WTC11 (cell line): Measurements from ENCODE around the gene TM4SF18.

Experiments
- EMX1 ChIP-seq: fragments of 250-450 bp; sonication (Bioruptor Pico); IDR thresholded peaks from 2 replicates; pipeline ENCODE4 v1.8.0; 2021; ENCODE audit warnings: mild to moderate bottlenecking
- OVOL2 ChIP-seq: fragments of 250-450 bp; sonication (Bioruptor Pico); IDR thresholded peaks from 2 replicates; pipeline ENCODE4 v1.9.0; 2021; ENCODE audit warnings: mild to moderate bottlenecking, borderline replicate concordance
- TCF7 ChIP-seq: sonication (generic); formaldehyde crosslinking; IDR thresholded peaks from 2 replicates; pipeline ENCODE4 v1.8.0; 2022; ENCODE audit warnings: mild to moderate bottlenecking, low read depth, missing genetic modification reagents, moderate library complexity
- ZNF232 ChIP-seq: sonication (generic); formaldehyde crosslinking; IDR thresholded peaks from 2 replicates; pipeline ENCODE4 v1.8.0; 2022; ENCODE audit warnings: mild to moderate bottlenecking, missing genetic modification reagents
- ZNF317 ChIP-seq: sonication (generic); formaldehyde crosslinking; IDR thresholded peaks from 2 replicates; pipeline ENCODE4 v1.8.1; 2023; ENCODE audit warnings: low read depth, mild to moderate bottlenecking, moderate library complexity, missing genetic modification reagents, borderline replicate concordance
- TF ChIP-seq, protein P1 (sequence below): fragments of 200-600 bp; IDR thresholded peaks from 2 replicates; pipeline ENCODE4 v1.8.0; 2022; ENCODE audit warnings: antibody characterized with exemption
- TF ChIP-seq, protein P2 (sequence below): fragments of 250-450 bp; sonication (Bioruptor Pico); IDR thresholded peaks from 2 replicates; pipeline ENCODE4 v2.1.2; 2022; ENCODE audit warnings: mild to moderate bottlenecking, moderate library complexity
- TF ChIP-seq, protein P3 (sequence below): sonication (generic); formaldehyde crosslinking; IDR thresholded peaks from 2 replicates; pipeline ENCODE4 v1.8.0; 2022; ENCODE audit warnings: mild to moderate bottlenecking, missing genetic modification reagents

DNA sequence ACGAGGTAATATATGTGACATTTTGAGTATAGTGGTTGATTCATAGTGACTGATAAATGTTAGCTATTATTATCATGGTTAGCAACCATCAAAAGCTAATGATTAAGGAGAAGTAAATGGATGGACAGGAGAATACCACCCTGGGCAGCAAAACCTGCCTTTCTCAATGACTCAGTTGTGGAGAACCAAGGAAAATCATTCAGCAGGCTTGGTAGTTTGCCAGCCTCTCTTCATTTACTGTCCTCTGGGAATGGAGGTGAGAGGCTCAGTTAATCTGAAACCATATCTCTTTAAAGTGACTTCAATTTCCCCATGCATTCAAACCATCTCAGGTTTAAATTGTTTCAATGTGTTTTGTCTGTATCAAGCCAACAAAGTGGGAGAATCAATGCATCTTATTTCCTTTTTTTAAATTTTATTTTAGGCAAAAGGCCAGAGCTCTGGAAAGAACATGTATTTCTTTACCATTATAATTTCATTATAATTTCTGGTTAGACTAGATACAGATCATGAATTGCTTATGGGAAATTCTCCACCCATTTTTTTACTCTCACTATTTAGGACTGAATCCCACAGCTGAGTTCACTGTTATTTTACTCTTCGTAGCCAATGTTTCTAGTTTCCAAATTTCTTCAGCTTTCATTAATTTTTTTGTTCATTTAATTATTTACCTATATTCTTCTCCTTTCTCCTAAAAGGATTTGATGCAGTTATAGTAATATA, 2.7 kb downstream of the TM4SF18 start:
- TF ChIP-seq TCF7 (CRISPR knock-in tag) (no peak), ZNF232 (CRISPR knock-in tag) (no peak), OVOL2 (CRISPR knock-in tag) (no peak), EMX1 (CRISPR knock-in tag) (no peak), ZNF317 (CRISPR knock-in tag) (no peak)
- TF ChIP-seq, protein P1, sequence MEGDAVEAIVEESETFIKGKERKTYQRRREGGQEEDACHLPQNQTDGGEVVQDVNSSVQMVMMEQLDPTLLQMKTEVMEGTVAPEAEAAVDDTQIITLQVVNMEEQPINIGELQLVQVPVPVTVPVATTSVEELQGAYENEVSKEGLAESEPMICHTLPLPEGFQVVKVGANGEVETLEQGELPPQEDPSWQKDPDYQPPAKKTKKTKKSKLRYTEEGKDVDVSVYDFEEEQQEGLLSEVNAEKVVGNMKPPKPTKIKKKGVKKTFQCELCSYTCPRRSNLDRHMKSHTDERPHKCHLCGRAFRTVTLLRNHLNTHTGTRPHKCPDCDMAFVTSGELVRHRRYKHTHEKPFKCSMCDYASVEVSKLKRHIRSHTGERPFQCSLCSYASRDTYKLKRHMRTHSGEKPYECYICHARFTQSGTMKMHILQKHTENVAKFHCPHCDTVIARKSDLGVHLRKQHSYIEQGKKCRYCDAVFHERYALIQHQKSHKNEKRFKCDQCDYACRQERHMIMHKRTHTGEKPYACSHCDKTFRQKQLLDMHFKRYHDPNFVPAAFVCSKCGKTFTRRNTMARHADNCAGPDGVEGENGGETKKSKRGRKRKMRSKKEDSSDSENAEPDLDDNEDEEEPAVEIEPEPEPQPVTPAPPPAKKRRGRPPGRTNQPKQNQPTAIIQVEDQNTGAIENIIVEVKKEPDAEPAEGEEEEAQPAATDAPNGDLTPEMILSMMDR = no peak
- TF ChIP-seq, protein P2, sequence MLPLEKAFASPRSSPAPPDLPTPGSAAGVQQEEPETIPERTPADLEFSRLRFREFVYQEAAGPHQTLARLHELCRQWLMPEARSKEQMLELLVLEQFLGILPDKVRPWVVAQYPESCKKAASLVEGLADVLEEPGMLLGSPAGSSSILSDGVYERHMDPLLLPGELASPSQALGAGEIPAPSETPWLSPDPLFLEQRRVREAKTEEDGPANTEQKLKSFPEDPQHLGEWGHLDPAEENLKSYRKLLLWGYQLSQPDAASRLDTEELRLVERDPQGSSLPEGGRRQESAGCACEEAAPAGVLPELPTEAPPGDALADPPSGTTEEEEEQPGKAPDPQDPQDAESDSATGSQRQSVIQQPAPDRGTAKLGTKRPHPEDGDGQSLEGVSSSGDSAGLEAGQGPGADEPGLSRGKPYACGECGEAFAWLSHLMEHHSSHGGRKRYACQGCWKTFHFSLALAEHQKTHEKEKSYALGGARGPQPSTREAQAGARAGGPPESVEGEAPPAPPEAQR (CRISPR knock-in tag) = no peak
- TF ChIP-seq, protein P3, sequence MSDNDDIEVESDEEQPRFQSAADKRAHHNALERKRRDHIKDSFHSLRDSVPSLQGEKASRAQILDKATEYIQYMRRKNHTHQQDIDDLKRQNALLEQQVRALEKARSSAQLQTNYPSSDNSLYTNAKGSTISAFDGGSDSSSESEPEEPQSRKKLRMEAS (CRISPR knock-in tag) = no peak
